Mesothelial cell of epicardium (in vitro differentiated cells): ENCODE results near the gene SHE. TPM values are rescaled to one million over a fixed set of nuclear protein-coding genes. Genes with fewer than 3 reads are reported as not detected.

Experiments
- DNase-seq, 2 experiments: peaks; one replicate each; pipeline ENCODE4 v3.0.0; 2021; ENCODE audit warnings: low spot score in 2 of 2; ENCODE audit not compliant: unreplicated experiment in 2 of 2
- H3K27ac Mint-ChIP-seq: 2 replicates; pipeline ENCODE4 v1.8.0; 2021; ENCODE audit warnings: mixed read lengths
- H3K27me3 Mint-ChIP-seq: 2 replicates; pipeline ENCODE4 v1.8.0; 2021; ENCODE audit warnings: low read depth, mixed read lengths
- H3K36me3 Mint-ChIP-seq: 2 replicates; pipeline ENCODE4 v1.8.0; 2021; ENCODE audit warnings: mixed read lengths
- H3K4me1 Mint-ChIP-seq: 2 replicates; pipeline ENCODE4 v1.8.0; 2021; ENCODE audit warnings: mixed read lengths
- H3K4me3 Mint-ChIP-seq: 2 replicates; pipeline ENCODE4 v1.8.0; 2021; ENCODE audit warnings: mild to moderate bottlenecking, moderate library complexity, mixed read lengths
- H3K9me3 Mint-ChIP-seq: 2 replicates; pipeline ENCODE4 v1.8.0; 2021; ENCODE audit warnings: mixed read lengths
- total RNA-seq: library from RNA; stranded (reverse); gene quantifications from 3 replicates; pipeline ENCODE4 v1.2.1, GENCODE V29; 2021
- TF ChIP-seq, protein P1 (sequence below): fragments of 200-600 bp; sonication (generic); IDR thresholded peaks from one replicate; pipeline ENCODE4 v1.5.0; 2021; ENCODE audit warnings: antibody characterized with exemption; ENCODE audit not compliant: unreplicated experiment

The SHE gene
- total RNA-seq, 1 donor from 2014 or later = 0.29 TPM

DNA sequence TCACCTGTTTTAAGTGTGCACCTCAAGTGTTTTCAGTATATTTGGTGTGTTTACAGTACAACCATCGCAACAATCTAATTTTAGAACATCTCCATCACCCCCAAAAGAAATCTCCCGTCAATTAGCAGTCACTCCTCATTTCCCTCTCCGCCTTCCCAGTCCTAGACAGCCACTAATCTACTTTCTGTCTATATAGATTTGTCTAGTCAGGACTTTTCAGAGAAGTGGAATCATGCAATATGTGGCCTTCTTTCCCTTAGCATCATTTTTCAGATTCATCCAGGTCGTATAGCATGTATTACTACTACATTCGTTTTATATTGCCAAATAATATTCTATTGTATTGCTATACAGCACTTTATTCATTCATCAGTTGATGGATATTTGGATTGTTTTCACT is 1.7 kb upstream of the SHE start:
- Mint-ChIP-seq H3K4me1 (peaks cover 3% of the 10 kb centered on the region), H3K36me3 (no peaks in the 10 kb centered on the region), H3K27me3 (peaks cover 90% of the 10 kb centered on the region), H3K27ac (no peak overlapping the region), H3K9me3 (no peaks in the 10 kb centered on the region), H3K4me3 (no peak overlapping the region)
- TF ChIP-seq, protein P1, sequence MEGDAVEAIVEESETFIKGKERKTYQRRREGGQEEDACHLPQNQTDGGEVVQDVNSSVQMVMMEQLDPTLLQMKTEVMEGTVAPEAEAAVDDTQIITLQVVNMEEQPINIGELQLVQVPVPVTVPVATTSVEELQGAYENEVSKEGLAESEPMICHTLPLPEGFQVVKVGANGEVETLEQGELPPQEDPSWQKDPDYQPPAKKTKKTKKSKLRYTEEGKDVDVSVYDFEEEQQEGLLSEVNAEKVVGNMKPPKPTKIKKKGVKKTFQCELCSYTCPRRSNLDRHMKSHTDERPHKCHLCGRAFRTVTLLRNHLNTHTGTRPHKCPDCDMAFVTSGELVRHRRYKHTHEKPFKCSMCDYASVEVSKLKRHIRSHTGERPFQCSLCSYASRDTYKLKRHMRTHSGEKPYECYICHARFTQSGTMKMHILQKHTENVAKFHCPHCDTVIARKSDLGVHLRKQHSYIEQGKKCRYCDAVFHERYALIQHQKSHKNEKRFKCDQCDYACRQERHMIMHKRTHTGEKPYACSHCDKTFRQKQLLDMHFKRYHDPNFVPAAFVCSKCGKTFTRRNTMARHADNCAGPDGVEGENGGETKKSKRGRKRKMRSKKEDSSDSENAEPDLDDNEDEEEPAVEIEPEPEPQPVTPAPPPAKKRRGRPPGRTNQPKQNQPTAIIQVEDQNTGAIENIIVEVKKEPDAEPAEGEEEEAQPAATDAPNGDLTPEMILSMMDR = no peak
- no peak for DNase-seq

DNA sequence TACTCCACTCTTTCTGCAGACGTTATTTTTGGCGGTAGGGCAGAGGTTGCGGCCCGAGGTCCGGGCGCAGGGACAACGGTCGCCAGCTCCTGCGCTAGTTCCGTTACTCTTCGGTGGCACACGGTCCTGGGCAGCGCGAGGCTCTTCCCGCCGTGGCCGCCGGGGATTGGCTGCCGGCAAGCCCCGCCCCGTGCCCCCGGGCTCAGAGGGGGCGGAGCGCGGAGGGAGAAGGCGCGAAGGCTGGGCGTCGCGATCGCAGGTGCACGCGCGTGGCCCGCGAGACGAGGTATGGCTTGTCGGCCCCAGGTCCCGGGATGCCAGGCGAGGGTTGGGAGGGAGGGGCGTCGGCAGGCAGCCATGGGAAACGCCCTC is 518 bp upstream of the SHE start:
- peaks cover 87% of the 10 kb centered on the region for H3K27me3 Mint-ChIP-seq
- no peak for DNase-seq
- peak overlapping the region; percentile 31 for H3K4me3 Mint-ChIP-seq
- no peaks in the 10 kb centered on the region for H3K36me3 Mint-ChIP-seq
- H3K4me1 Mint-ChIP-seq = peaks cover 3% of the 10 kb centered on the region
- H3K9me3 Mint-ChIP-seq = no peaks in the 10 kb centered on the region
- TF ChIP-seq, protein P1 = no peak
- no peak overlapping the region for H3K27ac Mint-ChIP-seq

DNA sequence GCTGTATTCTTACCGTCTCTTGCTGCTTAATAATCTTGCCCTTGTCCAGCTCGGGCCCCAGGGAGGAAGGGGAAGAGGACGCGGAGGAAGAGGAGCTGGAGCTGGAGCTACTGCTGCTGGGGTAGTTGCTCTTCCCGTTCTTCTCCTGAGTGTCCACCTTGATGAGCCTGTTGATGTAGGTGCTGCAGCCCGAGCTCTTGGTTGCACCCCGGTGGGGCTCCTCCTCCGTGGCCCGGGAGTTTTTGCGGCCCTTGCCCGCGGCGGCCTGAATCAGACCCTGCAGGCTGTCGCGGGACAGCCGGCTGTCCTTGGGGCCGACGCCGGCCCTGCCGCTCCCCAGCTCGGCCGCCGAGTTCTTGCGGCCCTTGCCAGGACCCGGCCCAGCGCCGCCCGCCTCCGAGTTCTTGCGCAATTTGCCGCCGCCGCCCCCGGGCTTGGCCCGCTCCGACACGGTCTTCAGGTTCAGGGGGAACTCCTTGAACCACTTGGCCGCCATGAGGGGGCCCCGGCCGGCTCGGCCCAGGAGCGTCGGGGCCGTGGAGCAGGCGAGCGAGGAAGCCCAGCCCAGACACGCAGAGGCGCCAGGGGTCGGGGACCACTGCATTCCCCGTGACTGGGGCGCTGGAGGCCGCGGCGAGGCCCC is 668 bp downstream of the SHE start:
- peaks cover 8% of the 10 kb centered on the region for H3K4me1 Mint-ChIP-seq
- H3K36me3 Mint-ChIP-seq = no peaks in the 10 kb centered on the region
- H3K27me3 Mint-ChIP-seq = peaks cover 80% of the 10 kb centered on the region
- no peaks in the 10 kb centered on the region for H3K9me3 Mint-ChIP-seq
- no peak for DNase-seq
- TF ChIP-seq, protein P1 = no peak
- H3K27ac Mint-ChIP-seq = no peak overlapping the region
- peak overlapping the region; percentile 49 for H3K4me3 Mint-ChIP-seq

DNA sequence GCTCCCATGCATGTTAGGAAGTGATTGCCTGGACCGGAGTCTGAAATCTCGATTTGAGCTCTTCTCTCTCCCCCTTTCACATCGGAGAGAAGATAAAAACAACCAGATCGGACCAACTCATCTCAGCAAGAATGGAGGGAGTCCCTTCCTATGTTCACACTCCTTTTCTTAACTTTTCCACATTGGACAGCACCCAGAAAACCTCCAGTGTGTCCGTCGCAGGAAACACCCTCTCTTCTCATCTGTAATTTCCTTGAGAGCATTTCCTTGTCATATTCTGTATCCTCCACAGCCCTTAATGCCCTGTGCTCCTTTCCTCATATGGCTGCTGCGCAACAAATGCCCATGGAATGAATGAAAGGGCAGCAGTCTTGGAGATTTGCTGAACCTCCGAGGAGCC is 1.7 kb downstream of the SHE start:
- Mint-ChIP-seq H3K9me3 (no peaks in the 10 kb centered on the region), H3K27ac (no peak overlapping the region), H3K4me1 (peaks cover 8% of the 10 kb centered on the region), H3K36me3 (no peaks in the 10 kb centered on the region), H3K4me3 (no peak overlapping the region), H3K27me3 (peaks cover 76% of the 10 kb centered on the region)
- DNase-seq = no peak
- TF ChIP-seq, protein P1 = no peak

DNA sequence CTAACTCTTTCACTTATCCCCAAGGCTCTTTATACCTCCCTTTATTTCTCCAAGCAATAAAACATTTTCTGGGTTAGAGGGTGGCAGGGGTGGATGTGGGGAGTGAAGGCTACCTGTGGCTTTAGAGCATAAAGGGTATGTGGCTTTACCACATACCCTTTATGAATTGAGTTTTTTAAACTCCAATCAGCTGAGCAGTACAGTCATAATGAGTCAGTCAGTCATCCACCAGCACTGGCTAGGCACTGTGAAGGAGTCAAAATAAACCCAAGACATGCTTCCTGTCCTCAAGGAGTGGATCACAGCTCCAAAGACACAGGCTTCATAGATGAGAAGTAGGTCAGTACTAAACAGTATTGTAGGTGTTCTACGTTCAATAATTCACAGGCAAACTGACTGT is 2.8 kb downstream of the SHE start:
- Mint-ChIP-seq H3K27ac (no peak overlapping the region), H3K4me1 (peaks cover 8% of the 10 kb centered on the region), H3K9me3 (no peaks in the 10 kb centered on the region), H3K27me3 (peaks cover 67% of the 10 kb centered on the region), H3K4me3 (no peak overlapping the region), H3K36me3 (no peaks in the 10 kb centered on the region)
- DNase-seq = no peak
- TF ChIP-seq, protein P1 = no peak
